CD4-positive, alpha-beta T cell treated with Interleukin-17A for 4 hours (primary cell): ENCODE results near the gene GPBAR1.

Experiments
- DNase-seq: peaks from one replicate; pipeline ENCODE4 v3.0.0-alpha.2; 2020; ENCODE audit warnings: mixed read lengths

Gene GPBAR1

GRCh38 chr2:218260742-218261422 is at the start of gene GPBAR1:
TSS of gene GPBAR1 (plus strand) at chr2:218261015. CDS start at chr2:218262725, 1,710 bp downstream.
- no peak for DNase-seq

DNA sequence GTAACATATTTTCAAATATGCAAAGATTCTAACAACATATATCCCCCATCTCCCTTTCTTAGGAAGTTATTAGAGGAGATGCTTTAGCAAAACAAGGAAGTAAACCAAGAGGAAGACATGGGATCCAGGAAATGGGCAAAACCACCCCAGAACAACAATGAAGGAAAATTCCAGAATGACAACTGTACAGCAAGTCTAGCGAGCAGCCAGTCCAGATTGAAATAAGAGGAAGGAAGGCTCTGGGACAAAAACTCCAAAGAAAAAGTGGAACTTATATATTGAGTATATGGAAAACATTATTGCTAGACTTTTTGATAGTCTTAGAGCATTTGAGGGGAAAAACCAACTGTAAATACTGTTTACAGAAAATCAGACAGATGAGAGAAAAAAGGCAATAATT is 46.7 kb upstream of the GPBAR1 start:
- DNase-seq = no peak

- no peak for DNase-seq
Observed at GRCh38 chr2:218216336-218216673, 44.5 kb upstream of the GPBAR1 start.

- DNase-seq = peak; percentile 97
Observed at GRCh38 chr2:218216674-218217359, 44.0 kb upstream of the GPBAR1 start, which contains the start of gene ARPC2. TSS of gene ARPC2 (plus strand) at chr2:218217189. CDS start at chr2:218217471, 282 bp downstream.

DNA sequence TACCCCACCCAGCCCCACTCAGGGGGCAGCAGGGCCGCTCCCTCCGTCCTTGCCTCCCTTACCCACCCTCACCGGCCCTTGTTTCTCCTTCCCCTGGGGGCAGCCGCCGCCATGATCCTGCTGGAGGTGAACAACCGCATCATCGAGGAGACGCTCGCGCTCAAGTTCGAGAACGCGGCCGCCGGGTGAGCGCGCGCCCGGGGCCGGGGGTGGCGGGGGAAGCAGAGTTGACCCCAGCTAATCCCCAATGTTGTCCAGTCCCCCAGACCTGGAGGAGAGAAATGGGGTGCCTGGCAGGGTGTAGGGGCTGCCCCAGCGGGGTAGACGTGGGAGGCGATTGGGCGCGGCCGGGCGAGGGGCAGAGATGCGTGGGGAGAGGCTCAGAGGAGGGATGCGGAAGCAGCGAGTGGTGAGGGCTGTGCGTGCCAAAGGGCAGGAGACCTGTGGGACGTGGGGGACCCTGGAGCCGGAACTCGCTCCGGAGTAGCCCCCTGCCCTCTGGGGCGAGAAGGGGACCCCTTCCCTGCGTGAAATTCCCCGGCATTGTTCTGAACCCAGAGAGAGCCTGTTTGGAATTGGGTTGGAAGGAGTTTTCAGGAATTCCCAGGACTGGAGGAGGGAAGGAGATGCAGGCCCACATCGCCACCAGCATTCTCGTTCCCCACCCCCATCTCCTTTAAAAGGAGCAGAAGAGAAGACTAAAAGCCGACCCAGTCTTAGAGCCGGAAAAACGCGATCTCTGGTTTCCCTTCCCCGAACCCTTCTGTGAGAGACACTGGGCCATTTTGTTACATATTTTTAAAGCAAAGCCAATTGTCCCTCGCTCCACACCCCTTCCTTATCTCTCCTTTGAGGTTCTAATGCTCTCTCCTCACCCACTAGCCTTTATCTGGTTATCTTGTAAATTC is 43.2 kb upstream of the GPBAR1 start:
- DNase-seq = peak; percentile 68

DNA sequence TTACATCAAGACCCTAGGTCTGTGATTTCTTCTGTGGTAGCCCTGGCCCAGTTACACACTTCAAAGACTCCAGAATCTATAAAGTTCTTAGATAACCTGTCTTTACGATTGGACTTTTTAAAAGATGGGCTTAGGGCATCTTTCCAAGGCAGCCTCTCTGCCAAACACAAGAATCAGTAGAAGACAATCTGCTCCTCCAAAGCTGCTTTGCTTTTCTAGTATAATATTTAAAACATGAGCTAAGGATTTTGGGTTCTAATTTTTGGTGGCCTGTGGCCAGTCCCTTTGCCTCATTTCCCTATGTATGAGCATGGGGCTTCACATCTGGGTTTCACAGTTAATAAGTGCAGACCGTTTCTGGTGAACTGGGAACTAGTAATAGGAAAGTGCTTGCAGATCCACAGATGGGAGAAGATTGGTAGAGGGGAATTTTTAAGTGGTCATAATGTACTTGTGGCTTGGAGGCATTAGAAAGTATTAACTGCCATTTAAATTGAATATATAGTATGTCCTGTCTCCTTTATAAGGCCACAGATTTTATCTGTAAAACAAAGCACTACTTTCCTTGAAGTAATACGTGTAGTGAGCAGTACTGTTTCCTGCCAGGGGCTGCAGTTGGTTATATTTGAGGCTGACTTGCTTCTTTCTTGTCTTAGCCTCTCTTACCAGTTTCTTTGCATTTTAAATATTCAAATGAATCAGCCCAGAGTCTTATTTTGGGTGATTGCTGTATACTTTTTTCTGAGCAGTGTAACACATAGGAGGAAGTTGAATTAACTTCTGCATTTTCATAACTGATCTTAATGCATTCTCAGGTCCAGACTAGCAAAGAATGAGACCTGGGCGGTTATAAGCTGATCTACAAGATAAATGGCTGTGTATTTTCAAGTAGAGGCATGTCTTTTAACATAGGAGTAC is 42.3 kb upstream of the GPBAR1 start:
- peak; percentile 51 for DNase-seq

DNA sequence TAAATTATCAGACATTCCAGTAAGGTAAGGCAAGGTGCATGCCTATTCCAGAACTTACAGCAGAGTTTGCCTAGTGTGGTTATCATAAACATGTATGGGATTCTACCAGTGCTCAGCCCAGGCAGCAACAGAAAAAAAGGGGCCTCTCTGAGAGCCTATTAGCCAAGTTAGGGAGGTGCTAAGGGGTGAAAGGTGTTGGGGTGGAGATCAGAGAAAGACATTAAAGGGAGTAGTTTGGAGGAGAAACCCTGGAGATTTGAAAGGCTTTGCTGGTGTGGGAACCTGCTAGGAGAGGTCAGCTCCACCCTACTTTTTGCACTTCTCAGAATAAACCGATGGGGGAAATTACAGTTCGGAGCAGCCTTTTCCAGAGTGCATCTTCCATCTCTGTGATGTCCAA is 40.9 kb upstream of the GPBAR1 start:
- DNase-seq = no peak

DNA sequence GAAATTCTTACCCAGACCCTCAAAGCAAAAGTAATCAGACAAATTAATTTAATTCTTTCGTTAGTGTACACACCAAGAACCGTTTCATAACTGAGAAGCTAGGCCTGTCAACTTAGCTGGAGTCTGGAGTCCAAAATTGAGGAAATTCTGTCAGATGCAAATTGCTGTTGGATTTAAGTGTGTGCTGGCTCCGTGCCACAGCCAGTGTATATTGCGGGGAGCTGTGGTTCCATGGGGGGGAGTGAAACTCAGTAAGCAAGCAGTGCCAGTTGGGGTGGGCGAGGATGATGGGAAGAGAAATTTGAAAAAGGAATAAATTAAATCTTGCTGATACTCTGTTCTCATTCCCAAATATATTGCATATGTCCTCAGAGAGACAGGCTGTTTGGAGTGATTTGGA is 39.8 kb upstream of the GPBAR1 start:
- DNase-seq = peak; percentile 46

DNA sequence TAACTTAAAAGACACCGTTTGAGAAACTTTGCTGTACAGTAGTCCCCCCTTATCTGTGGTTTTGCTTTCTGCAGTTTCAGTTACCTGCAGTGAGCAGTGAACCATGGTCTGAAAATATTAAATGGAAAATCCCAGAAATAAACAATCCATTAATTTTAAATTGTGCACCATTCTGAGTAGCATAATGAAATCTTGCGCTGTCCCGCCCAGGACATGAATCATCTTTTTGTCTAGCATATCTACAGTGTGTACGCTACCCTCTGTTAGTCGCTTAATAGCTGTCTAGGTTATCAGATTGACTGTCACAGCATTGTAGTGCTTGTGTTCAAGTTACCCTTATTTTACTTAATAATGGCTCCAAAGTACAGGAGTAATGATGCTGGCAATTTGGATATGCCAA is 37.8 kb upstream of the GPBAR1 start:
- DNase-seq = peak; percentile 52

- DNase-seq = no peak
Observed at GRCh38 chr2:218224186-218224585, 36.6 kb upstream of the GPBAR1 start.

- DNase-seq = no peak
Observed at GRCh38 chr2:218226903-218227302, 33.9 kb upstream of the GPBAR1 start.

DNA sequence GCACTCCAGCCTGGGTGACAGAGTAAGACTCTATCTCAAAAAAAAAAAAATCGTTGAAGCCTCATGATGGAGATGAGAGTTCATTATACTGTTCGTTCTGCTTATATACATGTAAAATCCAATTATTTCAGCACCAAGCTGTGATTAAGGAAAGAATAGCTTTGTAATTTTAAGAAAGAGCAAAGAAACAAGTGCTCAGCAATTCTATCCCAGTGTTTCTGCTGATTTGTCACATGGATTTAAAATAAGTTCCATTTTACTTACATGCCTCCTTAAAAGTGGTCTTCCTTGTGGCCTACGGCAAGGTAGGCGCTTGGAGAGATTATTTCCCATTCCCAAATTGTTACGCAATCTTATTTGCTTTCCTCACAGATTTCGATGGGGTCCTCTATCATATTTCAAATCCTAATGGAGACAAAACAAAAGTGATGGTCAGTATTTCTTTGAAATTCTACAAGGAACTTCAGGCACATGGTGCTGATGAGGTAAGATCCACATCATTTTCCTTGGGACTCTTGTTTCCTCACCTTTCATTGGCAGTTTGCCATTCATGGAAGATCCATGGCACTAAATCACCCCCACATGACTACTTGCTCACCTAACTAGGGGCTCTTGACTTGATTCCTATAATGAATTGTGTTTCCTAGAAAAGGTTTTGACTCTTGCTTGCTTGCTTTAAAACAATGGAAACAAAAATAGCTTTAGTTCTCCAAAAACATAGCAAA is 32.3 kb upstream of the GPBAR1 start:
- DNase-seq = no peak

GRCh38 chr2:218229239-218229638 is 31.6 kb upstream of the GPBAR1 start:
- peak; percentile 60 for DNase-seq

- DNase-seq = peak; percentile 44
Observed at GRCh38 chr2:218229851-218230250, 31.0 kb upstream of the GPBAR1 start.

DNA sequence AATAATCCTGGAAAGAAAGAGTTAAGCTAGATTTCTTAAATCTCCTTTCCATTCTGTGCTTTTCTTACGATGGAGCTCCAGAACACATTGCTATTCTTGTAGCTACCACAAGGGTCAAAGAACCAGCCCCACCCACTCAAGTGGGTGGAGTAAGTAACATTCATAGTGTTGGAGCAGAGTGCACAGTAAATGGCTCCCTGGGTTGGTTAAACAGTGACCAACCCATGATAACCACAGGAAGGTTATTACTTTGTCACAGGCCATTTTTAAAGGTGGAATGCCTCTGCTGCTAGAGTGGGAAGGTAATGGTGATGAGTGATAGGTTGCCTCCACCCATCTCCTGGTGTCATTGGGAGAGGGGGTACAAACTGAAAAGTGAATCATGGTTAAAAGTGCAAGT is 29.9 kb upstream of the GPBAR1 start:
- peak; percentile 29 for DNase-seq

- no peak for DNase-seq
Observed at GRCh38 chr2:218233543-218233942, 27.3 kb upstream of the GPBAR1 start.

GRCh38 chr2:218234521-218234920 is 26.3 kb upstream of the GPBAR1 start:
- DNase-seq = no peak

DNA sequence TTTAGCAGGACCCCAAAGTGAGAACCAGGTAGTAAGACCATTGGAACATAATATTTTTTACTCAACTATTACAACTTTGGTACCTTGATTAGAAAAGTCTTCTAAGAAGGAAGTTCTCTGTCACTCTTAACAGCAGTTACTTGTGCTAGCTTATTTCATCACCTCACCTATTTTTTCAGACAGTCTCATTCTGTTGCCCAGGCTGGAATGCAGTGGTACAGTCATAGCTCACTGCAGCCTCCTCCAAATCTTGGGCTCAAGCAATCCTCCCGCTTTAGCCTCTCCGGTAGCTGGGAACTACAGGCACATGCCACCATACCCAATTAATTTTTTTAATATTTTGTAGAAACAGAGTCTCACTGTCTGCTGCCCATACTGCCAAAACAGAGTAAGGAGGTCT is 25.8 kb upstream of the GPBAR1 start:
- DNase-seq = no peak

- DNase-seq = no peak
Observed at GRCh38 chr2:218236829-218237228, 24.0 kb upstream of the GPBAR1 start.

DNA sequence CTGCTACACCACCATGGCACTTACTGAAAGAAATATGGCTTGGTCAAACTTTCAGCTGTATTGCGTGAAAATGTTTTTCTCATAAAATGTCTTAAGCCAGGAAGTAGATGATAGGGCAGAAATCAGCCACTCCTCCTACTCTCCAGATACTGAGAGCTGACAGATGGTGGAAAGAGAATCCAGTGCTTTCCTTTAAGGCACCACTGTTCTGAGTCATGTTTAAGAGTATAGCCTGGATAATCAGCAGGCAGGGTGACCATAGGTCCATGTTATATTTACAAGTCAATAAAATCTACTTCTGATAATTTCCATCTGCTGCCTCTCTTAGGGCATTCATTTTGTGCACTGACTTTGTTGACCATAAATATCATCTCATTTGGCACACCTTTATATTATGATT is 21.9 kb upstream of the GPBAR1 start:
- no peak for DNase-seq

DNA sequence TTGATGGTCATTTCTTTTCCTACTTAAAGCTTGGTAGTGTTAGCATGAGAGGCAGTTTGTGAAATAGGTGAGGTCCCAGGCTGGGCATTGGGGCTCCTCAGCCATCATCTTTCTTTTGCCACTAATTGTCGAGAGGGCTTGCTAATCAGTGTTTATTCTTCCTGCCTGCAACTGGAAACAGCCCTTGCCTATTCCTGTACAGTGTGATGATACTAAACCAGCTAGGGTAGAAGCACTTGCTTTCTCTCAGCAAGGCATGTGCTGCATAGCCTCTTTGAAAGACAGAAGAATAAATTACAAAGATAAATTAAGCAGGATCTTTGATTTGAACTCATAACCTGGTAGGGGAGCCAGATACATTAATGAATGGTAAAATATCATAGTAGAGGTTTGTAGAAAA is 16.6 kb upstream of the GPBAR1 start:
- DNase-seq = no peak

GRCh38 chr2:218244665-218245064 is 16.1 kb upstream of the GPBAR1 start:
- DNase-seq = no peak
